ENCODE results near the gene POU2F1.

The POU2F1 gene

DNA sequence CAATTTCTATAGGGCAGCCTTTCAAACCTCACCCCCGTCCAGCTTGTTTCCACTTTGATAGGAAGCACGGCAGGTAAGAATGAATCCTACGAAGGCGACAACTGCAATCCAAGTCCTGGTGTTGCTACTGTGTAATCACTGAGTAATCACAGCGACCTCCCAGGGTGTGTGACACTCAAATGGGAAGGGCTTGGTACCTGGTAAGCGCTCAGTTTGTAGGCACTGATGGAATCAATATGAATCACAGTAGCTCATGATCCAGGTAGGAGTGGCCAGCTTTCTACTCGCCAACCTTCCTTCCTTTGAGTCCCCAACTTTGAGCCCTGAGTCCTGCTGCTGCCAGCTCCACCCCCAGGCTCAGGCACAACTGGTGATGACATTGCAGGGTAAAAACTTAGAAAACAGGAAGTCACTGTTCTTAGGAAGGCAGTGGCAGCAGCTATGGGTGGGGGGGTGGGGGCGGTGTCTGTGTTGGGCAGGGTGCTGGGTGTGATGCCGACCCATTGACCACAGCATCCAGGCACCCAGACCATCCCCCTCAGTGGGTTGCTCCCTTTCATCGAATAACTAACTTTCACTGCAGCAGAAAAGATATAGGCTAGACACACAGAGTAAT, 226.9 kb downstream of the POU2F1 start:
- DNase-seq: peak; percentile 29 to 89

DNA sequence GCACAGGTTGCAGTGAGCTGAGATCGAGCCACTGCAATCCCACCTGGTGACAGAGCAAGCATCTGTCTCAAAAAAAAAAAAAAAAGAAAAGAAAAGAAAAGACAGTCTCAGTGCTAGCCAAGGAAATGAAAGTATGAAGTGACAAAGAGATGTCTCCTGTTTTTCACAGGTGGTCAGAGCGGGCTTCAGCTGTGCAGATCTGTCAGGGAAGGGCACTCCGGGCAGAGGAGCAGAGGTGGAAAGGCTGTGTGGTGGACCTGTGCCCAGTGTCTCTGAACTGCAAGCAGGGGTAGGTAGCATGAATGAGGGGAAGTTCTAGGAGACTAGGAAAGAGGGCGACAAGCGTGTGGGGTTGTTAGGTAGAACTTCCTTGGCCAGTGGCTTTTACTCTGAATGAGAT, 230.2 kb downstream of the POU2F1 start:
- DNase-seq: no peak

DNA sequence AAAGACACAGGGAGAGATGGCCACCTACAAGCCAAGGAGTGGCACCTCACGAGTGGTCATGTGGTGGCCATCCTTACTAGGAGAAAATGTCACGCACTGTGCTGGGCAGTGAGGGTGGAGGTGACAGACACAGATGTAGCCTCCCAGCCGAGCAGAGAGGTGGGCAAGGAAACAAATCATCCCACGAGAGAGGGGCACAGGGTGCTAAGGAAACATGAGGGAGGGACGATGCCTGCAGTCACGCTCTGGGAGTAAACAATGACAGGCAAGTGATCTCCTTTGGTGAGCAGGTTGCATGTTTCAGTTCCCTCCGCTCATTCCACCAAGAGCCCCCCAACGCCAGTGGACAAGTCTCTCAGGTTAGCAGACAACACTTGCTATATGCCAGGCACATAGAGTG, 231.8 kb downstream of the POU2F1 start:
- no peak for DNase-seq

GRCh38 chr1:167453123-167453522, 232.4 kb downstream of the POU2F1 start:
- DNase-seq: no peak

GRCh38 chr1:167454304-167454893, 233.7 kb downstream of the POU2F1 start:
- DNase-seq: no peak

DNA sequence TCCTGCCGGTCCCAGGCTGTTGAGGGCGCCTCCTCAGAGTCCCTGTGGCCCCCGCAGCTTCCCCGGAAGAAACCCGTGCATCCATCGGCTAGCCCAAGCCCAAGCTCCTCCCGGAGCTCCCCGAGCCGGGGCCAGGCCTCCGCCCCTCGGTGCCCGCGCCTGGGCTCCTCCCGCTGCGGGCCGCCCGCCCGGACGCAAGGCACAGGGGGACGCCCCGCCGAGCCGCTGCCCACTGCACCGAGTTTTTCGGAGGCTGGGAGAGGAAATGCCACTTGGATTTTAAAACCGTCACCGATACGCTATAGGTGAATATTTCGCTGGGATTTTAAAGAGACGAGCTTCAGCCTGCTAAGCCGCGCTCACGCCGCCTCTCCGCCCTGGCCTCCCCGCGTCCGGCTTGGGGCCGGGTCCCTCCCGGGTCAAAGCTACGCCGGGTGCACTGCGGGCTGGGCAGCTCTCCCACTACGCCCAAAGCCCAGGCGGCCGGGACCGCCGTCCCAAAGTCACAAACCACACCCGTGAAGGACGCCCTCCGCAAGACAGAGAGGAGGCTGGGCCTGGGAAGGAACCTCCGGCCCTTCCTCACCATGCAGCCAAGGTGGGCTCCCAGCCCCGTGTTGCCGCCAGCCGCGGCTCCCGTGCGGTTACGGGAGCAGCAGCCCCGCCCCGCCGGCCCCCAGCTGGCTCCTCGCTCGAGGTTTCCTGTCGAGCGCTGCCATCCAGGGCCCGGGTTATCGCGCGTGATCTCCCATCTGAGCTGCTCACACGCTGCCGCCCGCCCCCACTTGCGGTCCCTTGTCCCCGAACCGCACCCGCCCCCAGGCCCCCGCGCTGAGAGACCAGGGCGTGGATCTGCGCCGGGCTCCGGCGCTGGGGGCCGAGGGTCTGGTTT, 234.5 kb downstream of the POU2F1 start:
- peak; percentile 37 to 60 for DNase-seq

- peak; percentile 30 to 37 for DNase-seq
Observed at GRCh38 chr1:167455786-167456446, 235.2 kb downstream of the POU2F1 start.

DNA sequence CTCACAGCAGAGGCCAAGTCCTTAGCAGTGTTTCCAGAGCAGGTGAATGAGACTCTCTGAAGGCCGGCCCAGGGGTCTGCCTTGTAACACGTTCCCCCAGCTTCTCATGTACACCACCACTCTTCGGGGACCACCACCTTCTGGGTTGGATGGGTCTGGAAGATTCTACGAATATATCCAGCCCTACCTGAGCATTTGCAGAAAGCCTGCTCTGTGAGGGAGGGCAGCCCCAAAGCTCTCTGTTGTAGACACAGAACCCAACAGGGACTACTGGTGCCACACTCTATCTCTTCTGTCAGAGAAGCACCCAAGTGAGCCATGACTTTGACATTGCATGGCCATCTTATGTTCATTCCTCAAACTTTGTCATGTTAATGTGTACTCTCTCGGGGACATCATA, 235.8 kb downstream of the POU2F1 start:
- DNase-seq: no peak

GRCh38 chr1:167456926-167457325, 236.2 kb downstream of the POU2F1 start:
- no peak for DNase-seq

DNA sequence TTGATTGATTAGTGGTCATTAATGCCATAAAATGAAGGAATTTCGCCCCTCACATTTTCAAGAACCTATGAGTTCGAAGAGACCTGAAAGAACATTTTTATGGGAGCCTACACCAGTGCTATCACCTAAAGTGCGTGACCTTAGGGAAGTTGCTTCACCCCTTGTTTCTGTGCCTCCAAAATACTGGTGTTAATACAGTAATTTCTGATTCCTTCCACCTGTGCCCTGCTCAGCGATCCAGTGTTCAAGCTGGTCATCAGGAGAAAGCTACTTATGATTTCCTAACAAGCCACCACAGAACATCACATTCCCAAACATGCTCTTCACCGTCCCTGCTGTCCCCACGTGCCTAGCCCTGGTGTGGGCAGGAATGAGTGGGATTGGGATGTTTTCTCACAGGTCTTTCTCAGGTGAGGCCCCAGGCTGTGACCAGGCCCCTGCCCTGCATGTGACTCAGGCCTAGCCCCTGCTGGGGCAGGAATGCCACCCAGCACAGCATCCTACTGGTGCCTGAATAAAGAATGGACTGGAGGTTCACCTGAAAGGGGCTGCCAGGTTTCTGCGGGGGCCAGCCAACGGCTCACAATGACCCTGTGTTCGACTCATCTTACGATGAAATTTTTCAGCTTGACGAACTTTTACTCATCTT, 237.4 kb downstream of the POU2F1 start:
- DNase-seq: no peak

- no peak for DNase-seq
Observed at GRCh38 chr1:167460836-167461235, 240.2 kb downstream of the POU2F1 start.

DNA sequence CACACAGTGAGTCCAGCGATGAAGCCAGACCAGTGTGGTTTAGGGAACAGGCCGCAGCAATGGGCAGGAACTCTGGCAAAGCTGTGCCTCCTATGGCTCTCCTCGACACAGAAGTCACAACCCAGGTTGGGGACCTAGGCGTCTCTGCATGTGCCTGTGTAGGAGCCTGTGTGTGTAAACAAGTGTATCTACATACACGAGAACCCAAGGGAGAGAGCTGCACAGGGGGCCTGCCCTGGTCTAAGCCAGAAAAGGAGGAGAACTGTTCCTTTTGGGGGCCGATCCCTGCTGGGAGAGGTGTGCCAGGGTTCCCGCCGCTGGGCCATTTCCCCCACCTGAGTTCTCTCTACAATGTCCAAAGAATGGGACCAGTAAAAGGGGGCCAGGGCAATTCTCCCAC, 241.7 kb downstream of the POU2F1 start:
- no peak for DNase-seq

GRCh38 chr1:167463080-167463479, 242.4 kb downstream of the POU2F1 start:
- DNase-seq: no peak

- no peak for DNase-seq
Observed at GRCh38 chr1:167463875-167464575, 243.3 kb downstream of the POU2F1 start.

GRCh38 chr1:167465018-167465417, 244.3 kb downstream of the POU2F1 start:
- DNase-seq: no peak

GRCh38 chr1:167465743-167466142, 245.1 kb downstream of the POU2F1 start:
- DNase-seq: no peak

DNA sequence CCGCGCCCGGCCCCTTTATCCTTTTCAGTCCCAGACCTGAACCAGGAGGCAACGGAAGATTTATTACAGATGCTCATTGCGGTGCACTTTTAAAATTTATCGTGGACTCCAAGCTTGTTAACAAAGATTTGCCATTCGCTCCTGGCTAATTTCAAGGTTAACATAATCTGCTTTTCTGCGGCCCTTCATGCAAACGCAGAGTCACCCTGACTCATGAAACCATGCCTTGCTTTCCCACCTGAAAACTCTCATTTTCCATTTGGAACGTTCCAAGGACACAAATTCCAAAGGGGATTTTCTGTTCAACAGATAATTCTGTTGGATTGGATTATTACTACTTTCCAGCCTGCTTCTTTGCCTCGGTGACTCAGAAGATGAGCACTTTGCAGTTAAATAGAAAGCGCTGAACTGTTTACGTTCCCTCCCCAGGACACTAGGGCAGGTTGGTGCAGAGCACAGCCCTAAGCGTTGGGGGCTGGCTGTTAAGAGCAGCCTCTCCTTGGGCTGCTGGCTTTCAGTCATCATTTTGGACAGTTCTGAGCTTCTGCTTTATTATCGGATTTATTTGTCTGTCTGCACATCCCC, 246.5 kb downstream of the POU2F1 start:
- no peak for DNase-seq

GRCh38 chr1:167467752-167468151, 247.1 kb downstream of the POU2F1 start:
- DNase-seq: no peak

GRCh38 chr1:167469280-167469965, 248.7 kb downstream of the POU2F1 start:
- DNase-seq: no peak

GRCh38 chr1:167471568-167471967, 250.9 kb downstream of the POU2F1 start:
- DNase-seq: no peak

All from bone marrow (tissue), 2 donors.